HepG2 (cell line): ENCODE data around the gene AMN. TPM values are rescaled to one million over a fixed set of nuclear protein-coding genes. Genes with fewer than 3 reads are reported as not detected.

ENCODE experiments used
- ATAC-seq: fragments of 200-7000 bp; cut with Tn5 transposase; 3 replicates; pipeline ENCODE4 v1.9.1; 2020; ENCODE audit warnings: mild to moderate bottlenecking, moderate library complexity
- BruUV-seq: library from RNA; stranded (reverse); fragments of 400-500 nt; replicated peaks from 2 replicates; lab custom pipeline; 2021; lab: Mats Ljungman, UMichigan
- CTCF ChIA-PET: fragments of 300-600 bp; formaldehyde crosslinking; extraction: SDS; loops from one replicate; lab custom pipeline; 2021; ENCODE audit warnings: low total read pairs, inconsistent platforms, low intra/inter-chr PET ratio; lab: Yijun Ruan, JAX
- POLR2A ChIA-PET: fragments of 350-600 bp; sonication (Branson Sonifier 250); formaldehyde crosslinking; loops from one replicate; lab custom pipeline; 2020; ENCODE audit warnings: antibody characterized with exemption, inconsistent platforms; lab: Yijun Ruan, JAX
- DNase-seq: peaks from one replicate; pipeline ENCODE4 v3.0.0-alpha.2; 2015; ENCODE audit warnings: low spot score
- FAIRE-seq: peaks from 3 replicates; lab custom pipeline; 2011; peaks lifted over from hg19 to GRCh38; lab: Jason Lieb, UNC
- H2AFZ ChIP-seq: one replicate; pipeline ENCODE4 v1.6.1; 2011; ENCODE audit warnings: low read length, inconsistent platforms
- H3K27ac ChIP-seq: fragments of 300-600 bp; 3 replicates; pipeline ENCODE4 v1.8.0; 2011; ENCODE audit warnings: mixed run types, mild to moderate bottlenecking, mixed read lengths, low read length, inconsistent platforms; ENCODE audit not compliant: insufficient read depth; ENCODE audit errors: extremely low read length
- H3K27me3 ChIP-seq, 2 experiments: fragments of 200-600 bp in 1 of 2; 2 replicates in 1 of 2; 3 replicates in 1 of 2; pipeline versions ENCODE4 v1.6.0 to v1.8.0; 2011; ENCODE audit warnings: low read length in 2 of 2, mild to moderate bottlenecking in 2 of 2, moderate library complexity in 2 of 2, inconsistent platforms in 1 of 2; ENCODE audit not compliant: insufficient read depth in 2 of 2, control insufficient read depth in 1 of 2
- H3K36me3 ChIP-seq, 2 experiments: fragments of 200-600 bp in 1 of 2; replicated peaks in 1 of 2; 2 replicates in 1 of 2; 3 replicates in 1 of 2; pipeline versions ENCODE4 v1.5.1 to v1.8.0; 2011; ENCODE audit warnings: low read length in 2 of 2, inconsistent platforms in 1 of 2; ENCODE audit not compliant: insufficient read depth in 2 of 2, control insufficient read depth in 1 of 2
- H3K4me1 ChIP-seq: 2 replicates; pipeline ENCODE4 v1.5.1; 2012; ENCODE audit warnings: low read length, inconsistent platforms; ENCODE audit not compliant: insufficient read depth
- H3K4me2 ChIP-seq: 2 replicates; pipeline ENCODE4 v1.6.0; 2011; ENCODE audit warnings: low read depth, low read length, inconsistent platforms
- H3K4me3 ChIP-seq, 3 experiments: fragments of 200-600 bp in 1 of 3; sonication (generic), shearing (Covaris generic) in 1 of 3; replicated peaks in 1 of 3; 2 replicates each; pipeline ENCODE4 v1.5.1; 2011 to 2016; ENCODE audit warnings: low read length in 3 of 3, inconsistent platforms in 2 of 3, low read depth in 2 of 3, mild to moderate bottlenecking in 2 of 3, control low read depth in 1 of 3, mixed read lengths in 1 of 3; ENCODE audit not compliant: insufficient read depth in 1 of 3
- H3K79me2 ChIP-seq: one replicate; pipeline ENCODE4 v1.6.1; 2011; ENCODE audit warnings: low read length, inconsistent platforms; ENCODE audit not compliant: insufficient read depth
- H3K9ac ChIP-seq: 2 replicates; pipeline ENCODE4 v1.6.0; 2011; ENCODE audit warnings: mild to moderate bottlenecking, low read depth, low read length, inconsistent platforms; ENCODE audit not compliant: insufficient read depth
- H3K9me3 ChIP-seq: 2 replicates; pipeline ENCODE4 v1.5.1; 2012; ENCODE audit warnings: mild to moderate bottlenecking, low read length
- H4K20me1 ChIP-seq: 2 replicates; pipeline ENCODE4 v1.6.0; 2011; ENCODE audit warnings: inconsistent platforms, mild to moderate bottlenecking, low read length, moderate library complexity; ENCODE audit not compliant: insufficient read depth
- ZFX ChIP-seq: sonication (generic); formaldehyde crosslinking; IDR thresholded peaks from 2 replicates; pipeline ENCODE4 v1.4.0; 2020; ENCODE audit warnings: mild to moderate bottlenecking, low read depth, missing genetic modification reagents, moderate library complexity
- ZNF138 ChIP-seq: sonication (generic); formaldehyde crosslinking; IDR thresholded peaks from 2 replicates; pipeline ENCODE4 v1.5.0; 2020; ENCODE audit warnings: mild to moderate bottlenecking, low read depth, missing genetic modification reagents
- WGBS: methylation state at CpG from one replicate; pipeline ENCODE4 v1.1.6; 2017; ENCODE audit warnings: low lambda C conversion rate; 5-methylcytosine and 5-hydroxymethylcytosine counted together
- in situ Hi-C: cut with HindIII; loops from 2 replicates; pipeline ENCODE4 v1.10.0; 2017; ENCODE audit warnings: low pct_unique_long_range_greater_than_20kb; ENCODE audit not compliant: extremely low pct_ligation_motif_present
- intact Hi-C: fragments of 100-400 bp; cut with micrococcal nuclease; formaldehyde crosslinking; loops from one replicate; pipeline ENCODE4 v1.10.0; 2022; ENCODE audit not compliant: unreplicated experiment
- polyA plus RNA-seq, 8 experiments: library from polyadenylated mRNA; depleted of rRNA in 3 of 8; stranded (reverse) in 7 of 8; unstranded in 1 of 8; fragments of >200 nt; fragmentation: Illumina TruSeq in 4 of 8; extraction: Trizol in 4 of 8; gene quantifications; 2 replicates each; pipeline versions ENCODE4 v1.2.1 to v1.2.3, GENCODE V29; 2011 to 2016; ENCODE audit warnings: low read depth in 4 of 8, missing spikeins in 1 of 8, mixed read lengths in 1 of 8; ENCODE audit not compliant: insufficient read depth in 1 of 8
- total RNA-seq, 5 experiments: library from RNA; depleted of rRNA; stranded (reverse); fragments of >200 nt; fragmentation: Illumina TruSeq; extraction: Trizol; gene quantifications; 2 replicates each; pipeline ENCODE4 v1.2.3, GENCODE V29; 2016; ENCODE audit warnings: low read depth in 1 of 5
- TF ChIP-seq, protein P1 (sequence below): fragments of 450-650 bp; IDR thresholded peaks from 2 replicates; pipeline ENCODE4 v1.6.1; 2016
- TF ChIP-seq, protein P2 (sequence below): sonication (generic); IDR thresholded peaks from 2 replicates; pipeline ENCODE4 v1.6.1; 2016; ENCODE audit warnings: low read depth, borderline replicate concordance
- TF ChIP-seq, protein P3 (sequence below): sonication (generic); formaldehyde crosslinking; IDR thresholded peaks from 2 replicates; pipeline ENCODE4 v1.5.0; 2020; ENCODE audit warnings: mild to moderate bottlenecking, missing genetic modification reagents
- TF ChIP-seq, protein P4 (sequence below): sonication (generic); formaldehyde crosslinking; IDR thresholded peaks from 2 replicates; pipeline ENCODE4 v1.4.0; 2020; ENCODE audit warnings: missing genetic modification reagents, borderline replicate concordance

The AMN gene
- total and polyA plus RNA-seq, 2 of the 13 experiments (the other 11 are each of a cell fraction or from before 2014, with no cell fraction given), result 9.8 to 33.1 TPM

DNA sequence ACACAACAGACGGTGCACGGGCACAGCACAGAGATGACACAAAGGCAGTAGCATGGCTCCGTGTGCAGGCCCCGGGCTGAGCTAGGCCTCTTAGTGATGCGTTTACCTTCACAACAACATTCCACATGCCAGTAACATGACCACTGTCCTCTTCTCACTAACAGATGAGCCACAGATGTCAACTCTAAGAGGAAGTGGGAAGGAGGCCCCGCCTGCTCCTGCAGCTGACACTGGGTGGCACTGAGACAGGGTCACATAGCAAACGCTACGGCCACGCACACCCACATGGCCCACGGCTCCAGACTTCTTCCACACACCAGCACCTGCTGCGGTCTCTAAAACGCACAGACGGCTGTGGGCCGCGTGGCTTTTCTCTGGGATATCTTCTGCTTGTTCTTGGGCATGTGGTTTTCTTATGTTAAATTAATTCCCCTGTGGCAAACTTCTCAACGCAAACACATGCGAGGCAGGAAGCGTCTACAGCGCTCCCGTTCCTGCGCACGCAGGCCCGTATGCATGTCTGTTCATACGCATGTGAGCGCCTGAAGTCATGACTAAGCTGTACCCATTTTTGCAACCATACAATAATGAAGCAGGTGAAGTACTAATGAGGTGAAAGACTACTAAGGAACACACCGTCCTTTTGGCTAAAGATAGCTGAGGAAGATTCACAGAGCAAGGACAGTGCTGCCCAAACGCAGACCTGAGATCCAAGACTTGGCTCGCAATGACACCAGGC lies 26.8 kb downstream of the AMN start:
- TF ChIP-seq, protein P1, sequence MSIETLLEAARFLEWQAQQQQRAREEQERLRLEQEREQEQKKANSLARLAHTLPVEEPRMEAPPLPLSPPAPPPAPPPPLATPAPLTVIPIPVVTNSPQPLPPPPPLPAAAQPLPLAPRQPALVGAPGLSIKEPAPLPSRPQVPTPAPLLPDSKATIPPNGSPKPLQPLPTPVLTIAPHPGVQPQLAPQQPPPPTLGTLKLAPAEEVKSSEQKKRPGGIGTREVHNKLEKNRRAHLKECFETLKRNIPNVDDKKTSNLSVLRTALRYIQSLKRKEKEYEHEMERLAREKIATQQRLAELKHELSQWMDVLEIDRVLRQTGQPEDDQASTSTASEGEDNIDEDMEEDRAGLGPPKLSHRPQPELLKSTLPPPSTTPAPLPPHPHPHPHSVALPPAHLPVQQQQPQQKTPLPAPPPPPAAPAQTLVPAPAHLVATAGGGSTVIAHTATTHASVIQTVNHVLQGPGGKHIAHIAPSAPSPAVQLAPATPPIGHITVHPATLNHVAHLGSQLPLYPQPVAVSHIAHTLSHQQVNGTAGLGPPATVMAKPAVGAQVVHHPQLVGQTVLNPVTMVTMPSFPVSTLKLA, result no peak
- no peak overlapping the region for H3K9ac ChIP-seq
- H3K27ac ChIP-seq, result no peak overlapping the region
- CTCF ChIA-PET, result no interaction called here
- H3K4me1 ChIP-seq, result no peaks in the 10 kb centered on the region
- ATAC-seq (no peak), FAIRE-seq (no peak), DNase-seq (no peak)
- intact Hi-C loops, result no loop called here
- H3K9me3 ChIP-seq, result no peaks in the 10 kb centered on the region
- no peak overlapping the region for H3K4me3 ChIP-seq
- in situ Hi-C loops, result no loop called here
- no peak overlapping the region for H3K4me2 ChIP-seq
- H2AFZ ChIP-seq, result no peak overlapping the region
- BruUV-seq, result no TSS peak
- peaks cover 38 to 47% of the 10 kb centered on the region in 2 experiments for H3K36me3 ChIP-seq
- H4K20me1 ChIP-seq, result no peaks in the 10 kb centered on the region
- WGBS, result 96% methylated on average over 23 of the region's 28 CpGs
- no peaks in the 10 kb centered on the region for H3K27me3 ChIP-seq
- H3K79me2 ChIP-seq, result no peaks in the 10 kb centered on the region
- POLR2A ChIA-PET, result no interaction called here

DNA sequence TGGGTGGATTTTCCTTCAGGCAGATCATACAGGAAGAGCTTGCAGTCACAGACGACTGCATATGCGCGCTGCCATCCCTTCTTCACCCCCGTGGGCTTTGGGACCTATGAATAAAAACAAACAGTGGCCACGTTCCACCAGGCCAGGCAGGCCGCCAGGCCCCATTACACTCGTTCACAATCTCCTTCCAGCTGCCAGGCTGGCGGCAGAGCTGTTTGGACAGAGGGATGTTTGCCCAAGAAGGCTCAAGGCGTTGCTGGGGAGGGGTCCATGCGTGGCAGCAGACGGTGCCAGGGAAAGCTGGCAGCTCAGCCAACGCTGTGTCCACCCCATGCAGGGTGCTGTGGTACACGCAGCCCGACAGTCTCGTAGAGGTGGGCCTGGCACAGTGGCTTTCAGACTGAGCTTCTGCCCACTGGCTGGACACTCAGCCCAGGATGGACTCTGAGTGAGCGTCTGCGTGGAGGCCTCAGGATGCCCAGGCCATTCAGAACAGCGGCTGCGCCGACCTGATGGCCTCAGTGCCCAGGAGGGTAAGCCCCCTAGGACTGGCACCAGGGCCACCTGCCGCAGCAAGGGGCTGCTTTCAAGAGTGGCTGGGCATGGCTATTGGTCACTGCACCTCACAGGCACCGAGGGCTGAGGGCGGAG lies 27.5 kb downstream of the AMN start:
- ATAC-seq (no peak), FAIRE-seq (no peak), DNase-seq (no peak)
- Histone ChIP-seq H3K9me3 (no peaks in the 10 kb centered on the region), H4K20me1 (no peaks in the 10 kb centered on the region), H3K9ac (no peak overlapping the region), H3K4me2 (no peak overlapping the region), H3K36me3 (peaks cover 38 to 54% of the 10 kb centered on the region in 2 experiments), H3K4me3 (no peak overlapping the region), H3K27ac (no peak overlapping the region), H3K27me3 (no peaks in the 10 kb centered on the region), H2AFZ (no peak overlapping the region), H3K4me1 (no peaks in the 10 kb centered on the region), H3K79me2 (no peaks in the 10 kb centered on the region)
- POLR2A ChIA-PET, result no interaction called here
- WGBS, result 95% methylated on average over 11 of the region's 23 CpGs
- intact Hi-C loops, result no loop called here
- CTCF ChIA-PET, result no interaction called here
- in situ Hi-C loops, result no loop called here
- BruUV-seq, result no TSS peak
- TF ChIP-seq ZFX, result no peak
- no peak for TF ChIP-seq ZNF138
- TF ChIP-seq, protein P2, sequence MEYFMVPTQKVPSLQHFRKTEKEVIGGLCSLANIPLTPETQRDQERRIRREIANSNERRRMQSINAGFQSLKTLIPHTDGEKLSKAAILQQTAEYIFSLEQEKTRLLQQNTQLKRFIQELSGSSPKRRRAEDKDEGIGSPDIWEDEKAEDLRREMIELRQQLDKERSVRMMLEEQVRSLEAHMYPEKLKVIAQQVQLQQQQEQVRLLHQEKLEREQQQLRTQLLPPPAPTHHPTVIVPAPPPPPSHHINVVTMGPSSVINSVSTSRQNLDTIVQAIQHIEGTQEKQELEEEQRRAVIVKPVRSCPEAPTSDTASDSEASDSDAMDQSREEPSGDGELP, result no peak
- TF ChIP-seq, protein P3, sequence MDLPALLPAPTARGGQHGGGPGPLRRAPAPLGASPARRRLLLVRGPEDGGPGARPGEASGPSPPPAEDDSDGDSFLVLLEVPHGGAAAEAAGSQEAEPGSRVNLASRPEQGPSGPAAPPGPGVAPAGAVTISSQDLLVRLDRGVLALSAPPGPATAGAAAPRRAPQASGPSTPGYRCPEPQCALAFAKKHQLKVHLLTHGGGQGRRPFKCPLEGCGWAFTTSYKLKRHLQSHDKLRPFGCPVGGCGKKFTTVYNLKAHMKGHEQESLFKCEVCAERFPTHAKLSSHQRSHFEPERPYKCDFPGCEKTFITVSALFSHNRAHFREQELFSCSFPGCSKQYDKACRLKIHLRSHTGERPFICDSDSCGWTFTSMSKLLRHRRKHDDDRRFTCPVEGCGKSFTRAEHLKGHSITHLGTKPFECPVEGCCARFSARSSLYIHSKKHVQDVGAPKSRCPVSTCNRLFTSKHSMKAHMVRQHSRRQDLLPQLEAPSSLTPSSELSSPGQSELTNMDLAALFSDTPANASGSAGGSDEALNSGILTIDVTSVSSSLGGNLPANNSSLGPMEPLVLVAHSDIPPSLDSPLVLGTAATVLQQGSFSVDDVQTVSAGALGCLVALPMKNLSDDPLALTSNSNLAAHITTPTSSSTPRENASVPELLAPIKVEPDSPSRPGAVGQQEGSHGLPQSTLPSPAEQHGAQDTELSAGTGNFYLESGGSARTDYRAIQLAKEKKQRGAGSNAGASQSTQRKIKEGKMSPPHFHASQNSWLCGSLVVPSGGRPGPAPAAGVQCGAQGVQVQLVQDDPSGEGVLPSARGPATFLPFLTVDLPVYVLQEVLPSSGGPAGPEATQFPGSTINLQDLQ (CRISPR knock-in tag), result no peak
- TF ChIP-seq, protein P4, sequence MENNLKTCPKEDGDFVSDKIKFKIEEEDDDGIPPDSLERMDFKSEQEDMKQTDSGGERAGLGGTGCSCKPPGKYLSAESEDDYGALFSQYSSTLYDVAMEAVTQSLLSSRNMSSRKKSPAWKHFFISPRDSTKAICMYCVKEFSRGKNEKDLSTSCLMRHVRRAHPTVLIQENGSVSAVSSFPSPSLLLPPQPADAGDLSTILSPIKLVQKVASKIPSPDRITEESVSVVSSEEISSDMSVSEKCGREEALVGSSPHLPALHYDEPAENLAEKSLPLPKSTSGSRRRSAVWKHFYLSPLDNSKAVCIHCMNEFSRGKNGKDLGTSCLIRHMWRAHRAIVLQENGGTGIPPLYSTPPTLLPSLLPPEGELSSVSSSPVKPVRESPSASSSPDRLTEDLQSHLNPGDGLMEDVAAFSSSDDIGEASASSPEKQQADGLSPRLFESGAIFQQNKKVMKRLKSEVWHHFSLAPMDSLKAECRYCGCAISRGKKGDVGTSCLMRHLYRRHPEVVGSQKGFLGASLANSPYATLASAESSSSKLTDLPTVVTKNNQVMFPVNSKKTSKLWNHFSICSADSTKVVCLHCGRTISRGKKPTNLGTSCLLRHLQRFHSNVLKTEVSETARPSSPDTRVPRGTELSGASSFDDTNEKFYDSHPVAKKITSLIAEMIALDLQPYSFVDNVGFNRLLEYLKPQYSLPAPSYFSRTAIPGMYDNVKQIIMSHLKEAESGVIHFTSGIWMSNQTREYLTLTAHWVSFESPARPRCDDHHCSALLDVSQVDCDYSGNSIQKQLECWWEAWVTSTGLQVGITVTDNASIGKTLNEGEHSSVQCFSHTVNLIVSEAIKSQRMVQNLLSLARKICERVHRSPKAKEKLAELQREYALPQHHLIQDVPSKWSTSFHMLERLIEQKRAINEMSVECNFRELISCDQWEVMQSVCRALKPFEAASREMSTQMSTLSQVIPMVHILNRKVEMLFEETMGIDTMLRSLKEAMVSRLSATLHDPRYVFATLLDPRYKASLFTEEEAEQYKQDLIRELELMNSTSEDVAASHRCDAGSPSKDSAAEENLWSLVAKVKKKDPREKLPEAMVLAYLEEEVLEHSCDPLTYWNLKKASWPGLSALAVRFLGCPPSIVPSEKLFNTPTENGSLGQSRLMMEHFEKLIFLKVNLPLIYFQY, result no peak
